ENCODE results near the gene MAEA.

Gene MAEA

DNA sequence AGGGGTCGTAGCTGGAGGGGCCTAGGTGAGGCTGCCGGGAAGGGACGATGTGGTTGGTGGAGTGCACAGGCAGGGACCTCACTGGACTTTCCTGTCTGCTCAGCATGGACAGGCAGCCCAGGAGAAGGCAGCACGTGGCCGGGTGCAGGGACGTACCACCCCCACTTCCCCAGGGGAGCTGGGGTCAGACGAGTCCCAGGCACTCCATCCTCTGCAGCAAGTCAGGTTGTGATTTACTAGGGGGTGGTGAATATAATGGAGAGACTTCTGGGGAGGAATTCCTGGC is 39.2 kb upstream of the MAEA start:
- no peak for DNase-seq

DNA sequence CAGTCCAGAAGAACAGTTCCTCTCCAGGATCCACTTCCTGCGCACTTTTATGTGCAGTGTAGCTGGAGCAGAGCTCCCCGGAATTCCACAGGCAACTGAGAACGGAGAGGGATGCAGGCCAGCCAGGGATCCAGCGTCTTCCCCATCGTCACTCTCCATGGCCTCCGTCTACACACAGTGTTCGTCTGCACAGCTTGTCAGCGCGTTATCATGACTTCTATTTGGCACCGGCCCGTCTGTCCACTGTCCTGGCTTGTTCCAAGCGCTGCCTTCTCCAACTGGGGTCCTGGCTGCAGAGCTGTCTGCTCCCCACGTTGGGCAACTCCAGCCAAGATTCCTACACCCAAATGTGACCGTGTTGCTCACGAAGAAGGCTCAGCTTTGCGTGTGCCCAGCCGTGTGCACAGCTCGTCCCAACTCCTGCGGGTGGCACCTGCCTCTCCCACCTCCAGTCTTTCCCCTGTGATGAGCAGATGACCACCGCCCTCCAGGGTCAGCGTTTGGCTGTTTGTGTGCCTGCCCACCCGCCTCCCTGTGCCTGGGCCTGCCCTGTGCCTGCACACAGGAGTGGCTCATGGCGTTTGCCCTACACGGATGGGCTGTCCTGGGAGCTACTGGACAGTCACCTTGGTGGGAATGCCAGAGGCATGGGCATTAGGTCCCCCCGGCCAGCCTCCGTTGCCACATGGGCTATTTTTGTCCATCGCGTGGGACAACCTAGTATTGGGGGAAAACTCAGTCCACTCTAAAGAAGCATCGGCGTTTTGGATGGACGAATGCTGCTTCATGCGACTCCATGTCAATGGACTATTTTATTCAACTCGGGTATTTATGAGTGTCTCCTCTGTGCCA is 38.5 kb upstream of the MAEA start:
- no peak for DNase-seq

DNA sequence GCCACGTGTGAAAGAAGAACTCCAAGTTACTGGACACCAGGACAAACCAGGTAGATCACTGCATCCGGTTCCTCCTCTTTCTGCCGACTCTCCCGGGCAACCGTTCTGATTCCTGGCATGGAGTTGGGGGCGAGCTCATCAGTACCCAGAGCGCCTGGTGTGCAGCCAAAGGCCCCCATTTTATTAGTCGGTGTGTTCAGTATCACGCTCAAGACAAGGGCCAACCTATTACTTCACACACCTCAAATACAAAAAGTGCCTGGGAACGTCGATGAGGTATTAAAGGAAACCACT is 38.0 kb upstream of the MAEA start:
- DNase-seq: no peak

DNA sequence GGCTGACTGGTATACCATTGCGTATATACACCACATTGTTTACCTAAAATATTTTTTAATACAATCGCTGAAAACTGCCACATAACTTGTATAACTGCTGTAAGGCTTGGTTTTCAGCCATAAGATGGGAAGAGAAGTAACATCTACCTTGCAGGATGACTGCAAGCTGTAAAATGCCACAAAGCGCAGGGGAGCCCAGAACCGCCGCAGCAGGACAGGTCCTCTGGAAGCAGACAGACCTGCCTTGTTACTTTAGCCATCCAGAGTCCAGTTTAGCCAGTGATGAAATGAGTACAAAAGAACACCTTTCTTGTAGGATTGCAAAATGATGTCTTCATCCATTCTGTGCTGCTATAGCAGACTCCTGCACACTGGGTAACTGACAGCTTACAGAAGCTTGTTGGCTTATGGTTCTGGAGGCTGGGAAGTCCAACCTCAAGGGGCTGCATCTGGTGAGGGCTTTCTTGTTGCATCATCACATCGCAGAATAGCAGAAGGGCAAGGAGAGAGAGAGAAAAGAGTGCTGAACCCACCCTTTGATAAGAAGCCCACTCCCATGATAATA is 36.7 kb upstream of the MAEA start:
- DNase-seq: no peak

DNA sequence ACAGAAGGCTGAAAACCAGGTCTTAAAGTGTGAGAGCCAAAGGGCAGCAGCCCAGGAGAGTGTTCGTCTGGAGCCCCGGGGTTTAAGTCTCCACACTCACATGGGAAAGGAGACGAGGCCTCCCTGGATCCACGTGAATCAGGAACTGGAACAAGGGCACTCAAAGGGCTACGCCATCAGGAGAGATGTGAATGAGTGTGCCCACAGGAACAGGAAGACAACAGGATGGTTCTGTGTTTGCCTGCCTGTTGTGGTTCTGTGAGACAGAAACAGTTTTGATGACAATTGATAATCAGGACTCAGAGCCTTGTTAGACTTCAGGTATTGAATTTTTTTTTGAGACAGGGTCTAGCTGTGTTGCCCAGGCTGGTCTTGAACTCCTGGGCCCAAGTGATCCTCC is 35.9 kb upstream of the MAEA start:
- no peak for DNase-seq

DNA sequence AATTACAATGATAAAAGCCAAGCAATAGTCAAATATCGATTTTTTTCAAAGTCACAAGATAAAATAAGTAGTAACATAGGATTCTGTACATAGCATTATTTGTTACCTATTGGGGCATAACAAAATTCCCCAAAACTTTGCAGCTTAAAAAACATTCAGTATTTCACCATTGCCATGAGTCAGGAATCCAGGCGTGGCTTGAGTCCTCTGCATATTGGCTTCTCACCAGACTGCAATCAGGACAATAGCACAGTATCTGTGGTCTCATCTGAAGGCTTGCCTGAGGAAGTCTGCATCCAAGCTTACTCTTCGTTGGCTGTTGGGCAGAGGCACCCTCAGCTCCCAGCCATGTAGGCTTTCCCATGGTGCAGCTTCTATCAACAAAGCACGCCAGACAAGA is 34.5 kb upstream of the MAEA start:
- DNase-seq: no peak

DNA sequence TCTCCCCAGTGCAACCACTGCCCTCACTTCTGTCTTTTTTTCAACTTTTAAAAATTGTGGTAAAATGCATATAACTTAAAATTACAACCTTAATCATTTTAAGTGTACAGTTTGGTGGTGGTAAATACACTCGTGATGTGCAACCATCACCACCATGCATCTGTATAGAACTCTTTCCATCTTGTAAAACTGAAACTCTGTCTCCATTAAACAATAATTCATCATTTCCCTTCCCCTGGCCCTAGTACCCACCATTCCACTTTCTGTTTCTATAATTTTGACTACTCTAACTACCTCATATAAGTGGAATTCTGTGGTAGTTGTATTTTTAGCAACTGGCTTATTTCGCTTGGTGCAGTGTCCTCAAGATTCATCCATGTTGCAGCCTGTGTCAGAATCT is 34.0 kb upstream of the MAEA start:
- no peak for DNase-seq

DNA sequence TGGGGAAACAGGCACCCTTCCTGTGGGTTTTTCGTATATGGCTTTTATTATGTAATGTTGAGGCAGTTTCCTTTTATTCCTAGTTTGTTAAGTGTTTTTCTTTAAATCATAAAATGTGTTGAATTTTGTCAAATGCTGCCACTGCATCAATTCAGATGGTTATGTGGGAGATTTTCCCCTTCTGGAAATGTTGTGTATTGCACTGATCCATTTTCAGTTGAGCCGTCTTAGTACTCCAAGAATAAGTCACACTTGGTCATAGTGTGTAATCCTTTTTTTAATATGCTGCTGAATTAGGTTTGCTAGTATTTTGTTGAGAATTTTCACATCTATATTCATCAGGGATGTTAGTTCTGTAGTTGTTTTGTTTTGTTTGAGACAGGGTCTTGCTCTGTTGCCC is 31.2 kb upstream of the MAEA start:
- no peak for DNase-seq

DNA sequence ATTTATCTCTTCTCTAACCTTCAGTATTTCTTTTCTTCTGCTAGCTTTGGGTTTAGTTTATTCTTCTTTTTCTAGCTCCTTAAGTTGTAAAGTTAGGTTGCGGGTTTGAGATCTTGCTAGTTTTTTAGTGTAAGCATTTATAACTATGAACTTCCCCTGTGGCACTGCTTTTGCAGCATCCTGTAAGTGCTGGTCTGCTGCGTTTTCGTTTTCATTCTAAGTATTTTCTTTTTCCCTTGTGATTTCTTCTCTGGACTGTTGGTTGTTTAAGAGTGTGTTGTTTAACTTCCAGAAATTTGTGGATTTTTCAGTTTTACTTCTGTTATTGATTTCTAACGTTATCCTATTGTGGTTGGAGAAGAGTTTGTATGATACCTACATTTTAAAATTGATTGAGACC is 29.7 kb upstream of the MAEA start:
- no peak for DNase-seq

DNA sequence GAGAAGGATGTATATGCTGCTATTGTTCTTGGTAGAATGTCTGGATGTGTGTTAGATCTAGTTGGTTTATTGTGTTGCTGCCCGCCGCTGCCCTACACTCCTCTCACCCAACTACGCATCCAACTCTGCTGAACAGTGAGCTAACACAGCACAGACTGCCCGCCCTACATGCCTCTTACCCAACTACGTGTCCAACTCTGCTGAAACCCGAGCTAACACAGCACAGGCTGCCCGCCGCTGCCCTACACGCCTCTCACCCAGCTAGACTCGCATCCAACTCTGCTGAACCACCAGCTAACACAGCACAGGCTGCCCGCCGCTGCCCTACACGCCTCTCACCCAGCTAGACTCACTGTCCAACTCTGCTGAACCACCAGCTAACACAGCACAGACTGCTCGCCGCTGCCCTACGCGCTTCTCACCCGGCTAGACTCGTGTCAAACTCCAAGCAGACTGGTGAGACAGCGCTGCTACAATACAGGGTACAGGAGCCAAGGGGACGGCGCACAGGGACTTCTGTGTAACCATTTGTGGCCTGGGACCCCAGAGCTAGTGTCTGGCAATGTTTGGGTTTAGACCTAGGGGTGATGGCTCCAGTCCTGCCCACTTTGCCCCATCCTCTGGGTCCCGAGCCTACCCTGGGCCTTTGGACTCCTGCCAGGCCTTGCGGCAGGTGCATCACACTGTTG is 29.1 kb upstream of the MAEA start:
- DNase-seq: no peak

DNA sequence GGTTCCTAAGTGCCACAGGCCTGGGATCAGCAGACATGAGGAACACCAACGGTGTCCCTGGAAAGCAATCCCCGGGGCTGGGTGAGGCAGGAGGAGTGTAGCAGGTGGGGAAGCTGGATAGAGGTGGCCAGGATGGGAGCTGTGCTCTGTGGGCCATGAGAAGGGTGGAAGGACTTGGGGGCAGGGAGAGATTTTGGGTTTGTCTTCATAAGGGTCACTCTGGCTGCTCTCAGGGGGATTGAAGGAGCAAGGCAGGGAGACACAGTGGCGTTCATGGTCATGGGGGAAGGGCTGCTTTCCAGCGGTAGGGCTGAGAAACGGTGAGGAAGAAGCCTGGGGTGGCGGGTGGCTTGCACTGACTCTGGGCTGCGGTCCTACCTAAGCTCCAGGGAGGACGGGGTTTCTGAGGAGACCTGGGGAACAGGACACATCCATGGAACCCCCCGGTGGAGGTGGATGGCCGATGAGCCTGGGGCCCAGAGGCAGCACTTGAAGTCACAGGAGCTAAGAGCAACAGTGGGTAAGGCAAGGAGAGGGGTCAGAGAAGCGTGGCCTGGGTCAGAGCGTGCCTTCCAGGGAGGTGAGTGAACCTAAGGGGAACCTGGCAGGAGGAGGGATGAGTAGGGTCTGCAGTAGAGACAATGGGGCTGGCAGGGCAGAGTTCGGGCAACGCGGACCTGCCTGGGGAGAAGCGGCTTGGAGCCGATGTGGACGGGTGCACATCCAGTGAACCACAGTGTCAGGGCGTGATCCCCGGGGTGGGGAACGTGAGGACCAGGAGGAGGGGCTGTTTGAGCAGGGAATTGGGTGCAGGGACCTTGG is 28.4 kb upstream of the MAEA start:
- no peak for DNase-seq

DNA sequence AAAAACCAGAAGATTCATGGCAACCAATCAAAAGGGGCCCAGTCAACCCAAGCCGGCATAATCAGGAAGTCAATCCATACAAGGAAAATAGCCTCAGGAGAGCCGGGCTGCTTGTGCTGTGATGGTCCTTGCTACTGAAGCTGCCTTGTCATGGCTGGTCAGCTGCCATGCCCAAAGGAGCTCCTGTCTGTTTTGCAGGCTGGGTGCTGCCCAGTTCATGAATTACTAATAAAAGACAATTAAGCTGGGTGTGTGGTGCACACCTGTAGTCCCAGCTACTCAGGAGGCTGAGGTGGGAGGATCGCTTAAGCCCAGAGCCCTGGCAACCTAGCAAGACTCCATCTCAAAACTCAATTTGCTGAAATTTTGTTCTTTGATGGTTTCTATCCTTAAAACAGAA is 24.7 kb upstream of the MAEA start:
- DNase-seq: no peak

DNA sequence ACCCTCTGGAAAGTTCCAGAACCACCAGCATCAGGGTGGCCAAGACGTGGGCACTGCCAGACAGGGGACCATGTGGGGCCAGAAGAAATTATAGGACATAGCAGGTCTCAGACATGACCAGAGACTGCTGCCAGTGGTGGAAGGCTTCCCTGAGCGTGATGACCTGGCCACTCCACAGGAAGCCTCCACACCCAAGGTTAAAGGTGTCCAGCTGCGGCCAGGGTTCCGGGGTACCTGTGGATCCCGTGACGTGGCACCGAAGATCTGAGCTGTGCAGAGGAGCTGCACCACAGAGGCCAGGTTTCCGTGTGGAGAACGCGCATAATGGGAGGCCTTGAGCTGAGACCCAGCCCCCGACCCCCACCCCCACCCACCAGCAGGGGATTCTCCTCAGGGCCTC is 24.3 kb upstream of the MAEA start:
- no peak for DNase-seq

DNA sequence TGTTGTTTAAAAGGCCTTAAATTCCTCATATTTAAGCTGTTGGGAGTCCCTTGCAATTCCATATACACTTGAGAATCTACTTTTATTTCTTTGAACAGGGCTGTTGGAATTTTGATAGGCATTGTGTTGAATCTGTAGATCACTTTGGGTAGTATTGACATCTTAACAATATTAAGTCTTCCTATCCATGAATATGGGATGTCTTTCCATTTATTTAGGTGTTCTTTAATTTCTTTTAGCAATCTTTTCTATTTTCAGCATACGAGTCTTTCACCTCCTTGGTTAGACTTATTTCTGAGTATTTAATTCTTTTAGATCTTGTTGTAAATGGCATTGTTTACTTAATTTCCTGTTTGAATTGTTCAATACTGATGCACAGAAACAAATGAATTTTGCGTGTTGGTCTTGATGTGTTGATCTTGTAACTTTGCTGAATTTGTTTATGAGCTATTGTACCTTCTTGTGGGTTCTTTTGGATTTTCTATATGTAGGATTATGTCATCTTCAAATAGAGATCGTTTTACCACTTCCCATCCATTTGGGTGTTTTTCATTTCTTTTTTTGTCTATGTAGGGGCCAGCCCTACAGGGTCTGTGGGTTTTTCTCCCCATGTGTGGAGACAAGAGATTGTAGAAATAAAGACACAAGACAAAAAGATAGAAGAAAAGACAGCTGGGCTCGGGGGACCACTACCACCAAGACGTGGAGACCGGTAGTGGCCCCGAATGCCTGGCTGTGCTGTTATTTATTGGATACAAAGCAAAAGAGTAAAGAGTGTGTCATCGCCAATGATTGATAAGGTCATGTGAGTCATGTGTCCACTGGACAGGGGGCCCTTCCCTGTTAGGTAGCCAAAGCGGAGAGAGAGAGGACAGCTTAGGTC is 22.6 kb upstream of the MAEA start:
- DNase-seq: no peak

DNA sequence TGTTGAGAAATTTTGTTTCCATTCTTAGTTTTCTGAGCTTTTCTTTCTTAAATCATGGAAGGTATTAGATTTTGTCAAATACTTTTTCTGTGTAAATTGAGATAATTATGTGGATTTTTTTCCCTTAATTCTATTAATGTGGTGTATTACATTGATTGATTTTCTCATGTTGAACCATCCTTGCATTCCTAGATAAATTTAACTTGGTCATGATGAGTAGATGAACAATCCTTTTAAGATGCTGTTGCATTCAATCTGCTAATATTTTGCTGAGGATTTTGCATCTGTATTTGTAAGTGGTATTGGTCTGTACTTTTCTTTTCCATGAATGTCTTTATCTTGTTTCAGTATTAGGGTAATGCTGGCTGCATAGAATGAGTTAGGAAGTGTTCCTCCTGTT is 20.5 kb upstream of the MAEA start:
- DNase-seq: no peak

DNA sequence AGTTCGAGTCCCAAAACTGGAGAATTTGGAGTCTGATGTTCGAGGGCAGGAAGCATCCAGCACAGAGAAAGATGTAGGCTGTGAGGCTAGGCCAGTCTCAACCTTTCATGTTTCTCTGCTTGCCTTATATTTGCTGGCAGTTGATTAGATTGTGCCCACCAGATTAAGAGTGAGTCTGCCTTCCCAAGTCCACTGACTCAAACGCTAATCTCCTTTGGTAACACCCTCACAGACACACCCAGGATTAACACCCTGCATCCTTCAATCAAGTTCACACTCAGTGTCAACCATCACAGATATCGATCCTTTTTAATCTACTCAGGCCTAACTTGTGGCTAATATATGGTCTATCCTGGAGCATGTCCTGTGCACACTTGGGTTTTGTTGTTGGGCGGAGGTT is 18.0 kb upstream of the MAEA start:
- no peak for DNase-seq

DNA sequence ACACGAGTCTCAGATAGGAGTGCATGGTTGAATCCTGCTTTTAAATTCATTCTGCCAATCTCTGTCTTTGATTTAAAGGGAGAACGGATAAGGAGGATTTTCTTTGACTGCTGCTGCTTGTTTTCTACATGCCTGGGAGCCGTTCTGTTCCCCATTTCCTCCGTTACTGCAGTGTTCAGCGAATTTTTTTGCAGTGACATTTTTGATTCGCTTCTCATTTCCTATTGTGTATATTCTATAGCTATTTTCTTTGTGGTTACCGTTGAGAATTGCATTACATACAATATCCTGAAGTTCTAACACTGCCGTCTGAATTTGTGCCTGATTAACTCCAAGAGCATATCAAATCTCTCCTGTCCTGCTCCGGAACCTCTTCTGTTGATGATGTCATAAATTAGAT is 14.8 kb upstream of the MAEA start:
- DNase-seq: no peak

DNA sequence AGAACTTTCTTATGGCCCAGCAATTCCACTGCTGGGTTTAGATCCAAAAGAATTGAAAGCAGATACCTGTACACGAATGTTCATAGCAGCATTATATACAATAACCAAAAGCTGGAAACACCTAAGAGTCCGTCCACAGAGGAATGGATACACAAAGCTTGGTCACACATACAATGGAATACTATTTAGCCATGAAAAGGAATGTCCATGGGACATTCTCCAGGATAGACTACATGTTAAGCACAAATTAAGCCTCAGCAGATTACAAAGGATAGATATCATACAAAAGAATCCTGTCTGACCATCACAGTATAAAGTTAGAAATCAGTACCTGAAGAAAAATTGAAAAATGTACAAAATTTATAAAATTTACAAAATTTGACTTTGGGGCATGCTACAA is 12.7 kb upstream of the MAEA start:
- no peak for DNase-seq

DNA sequence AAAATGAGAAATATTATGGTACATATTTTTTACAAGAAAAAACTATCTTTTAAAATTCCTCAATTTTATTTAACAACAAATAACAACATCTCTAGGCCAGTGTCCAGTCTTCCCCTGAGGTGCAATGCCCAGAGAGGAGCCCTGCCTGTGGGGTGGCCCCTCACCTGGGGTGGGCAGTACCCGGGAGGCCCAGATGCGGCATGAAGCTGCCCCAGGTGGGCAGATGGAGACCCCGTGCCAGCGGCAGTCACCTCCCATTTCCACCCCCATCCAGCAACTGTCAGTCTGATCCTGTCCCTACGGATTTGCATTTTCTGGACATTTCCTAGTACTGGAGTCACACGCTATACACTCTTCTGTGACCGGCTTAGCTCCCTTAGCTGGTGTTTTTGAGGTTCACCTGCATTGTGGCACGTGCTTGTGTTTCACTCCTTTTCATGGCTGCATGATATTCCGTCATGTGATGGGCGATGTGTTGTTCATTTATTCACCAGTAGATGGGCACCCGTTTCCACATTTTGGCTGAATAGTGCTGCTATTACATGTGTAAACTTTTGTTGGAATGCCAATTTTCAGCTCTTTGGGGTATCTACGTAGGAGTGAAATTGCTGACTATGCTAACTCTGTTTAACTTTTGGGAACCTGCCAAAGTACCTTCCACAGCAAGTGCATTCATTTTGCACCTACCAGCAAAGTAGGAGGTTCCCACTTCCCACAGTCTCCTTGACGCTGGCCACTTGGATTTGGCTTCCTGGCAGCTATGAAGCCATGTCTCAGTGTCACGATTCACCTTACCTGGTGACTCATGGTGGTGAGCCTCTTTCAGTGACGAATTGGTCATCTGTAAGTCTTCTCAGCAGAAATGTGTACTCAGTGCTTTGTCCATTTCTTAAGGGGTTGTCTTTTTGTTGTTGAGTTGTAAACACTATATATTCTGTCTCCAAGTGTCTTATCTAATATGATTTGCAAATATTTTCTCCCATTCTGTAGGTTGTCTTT is 11.7 kb upstream of the MAEA start:
- no peak for DNase-seq

DNA sequence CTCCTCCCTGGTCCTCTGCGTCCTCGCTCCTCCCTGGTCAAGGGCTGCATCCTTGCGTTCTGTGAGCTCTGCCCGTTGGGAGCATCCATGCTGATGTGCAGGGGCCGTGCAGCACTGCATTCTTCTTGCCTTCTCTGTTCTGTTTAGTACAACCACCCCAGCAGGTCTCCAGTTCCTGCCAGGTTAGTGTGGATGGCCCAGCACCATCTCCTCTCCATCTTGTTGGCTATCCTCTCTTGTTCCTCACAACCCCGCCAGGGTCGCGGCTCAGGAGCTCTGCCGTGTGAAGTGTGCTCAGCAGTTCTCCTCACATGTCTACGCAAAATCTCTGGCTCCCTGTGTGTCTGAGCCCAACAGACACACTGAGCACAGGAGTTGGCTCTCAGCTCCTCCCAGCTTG is 10.4 kb upstream of the MAEA start:
- no peak for DNase-seq

DNA sequence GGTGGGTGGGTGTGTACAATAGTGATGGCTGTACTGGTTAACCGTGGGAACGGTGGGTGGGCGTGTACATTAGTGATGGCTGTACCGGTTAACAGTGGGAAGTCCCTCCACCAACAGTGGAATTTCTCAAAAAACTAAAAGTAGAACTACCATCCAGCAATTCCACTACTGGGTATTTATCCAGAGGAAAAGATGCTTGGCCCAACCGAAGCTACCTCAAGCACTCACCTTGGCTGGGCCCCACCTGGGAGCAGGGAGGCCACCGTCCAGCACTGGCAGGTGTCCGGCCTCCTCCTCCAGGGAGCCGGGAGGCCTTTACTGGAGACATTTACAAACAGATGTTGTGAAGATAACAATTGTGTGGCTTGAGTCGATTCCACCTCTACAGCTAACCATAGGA is 6.0 kb upstream of the MAEA start:
- DNase-seq: no peak

Measured in T1000 (cell line).